ENCODE results near the gene RPS19BP1. TPM values are rescaled to one million over a fixed set of nuclear protein-coding genes. Genes with fewer than 3 reads are reported as not detected.
A peak's percentile ranks its signal among the peaks of the same experiment; 100 is the strongest.

Gene RPS19BP1
- total RNA-seq, 1 donor from 2014 or later = 89.9 TPM

- DNase-seq (ENCODE audit: low read depth) = no peak
These were observed 41.4 kb downstream of the RPS19BP1 start for GRCh38 chr22:39490966-39491680.

- peak; percentile 57 for DNase-seq (ENCODE audit: low read depth)
These were observed 42.3 kb downstream of the RPS19BP1 start for GRCh38 chr22:39490135-39490798.

DNA sequence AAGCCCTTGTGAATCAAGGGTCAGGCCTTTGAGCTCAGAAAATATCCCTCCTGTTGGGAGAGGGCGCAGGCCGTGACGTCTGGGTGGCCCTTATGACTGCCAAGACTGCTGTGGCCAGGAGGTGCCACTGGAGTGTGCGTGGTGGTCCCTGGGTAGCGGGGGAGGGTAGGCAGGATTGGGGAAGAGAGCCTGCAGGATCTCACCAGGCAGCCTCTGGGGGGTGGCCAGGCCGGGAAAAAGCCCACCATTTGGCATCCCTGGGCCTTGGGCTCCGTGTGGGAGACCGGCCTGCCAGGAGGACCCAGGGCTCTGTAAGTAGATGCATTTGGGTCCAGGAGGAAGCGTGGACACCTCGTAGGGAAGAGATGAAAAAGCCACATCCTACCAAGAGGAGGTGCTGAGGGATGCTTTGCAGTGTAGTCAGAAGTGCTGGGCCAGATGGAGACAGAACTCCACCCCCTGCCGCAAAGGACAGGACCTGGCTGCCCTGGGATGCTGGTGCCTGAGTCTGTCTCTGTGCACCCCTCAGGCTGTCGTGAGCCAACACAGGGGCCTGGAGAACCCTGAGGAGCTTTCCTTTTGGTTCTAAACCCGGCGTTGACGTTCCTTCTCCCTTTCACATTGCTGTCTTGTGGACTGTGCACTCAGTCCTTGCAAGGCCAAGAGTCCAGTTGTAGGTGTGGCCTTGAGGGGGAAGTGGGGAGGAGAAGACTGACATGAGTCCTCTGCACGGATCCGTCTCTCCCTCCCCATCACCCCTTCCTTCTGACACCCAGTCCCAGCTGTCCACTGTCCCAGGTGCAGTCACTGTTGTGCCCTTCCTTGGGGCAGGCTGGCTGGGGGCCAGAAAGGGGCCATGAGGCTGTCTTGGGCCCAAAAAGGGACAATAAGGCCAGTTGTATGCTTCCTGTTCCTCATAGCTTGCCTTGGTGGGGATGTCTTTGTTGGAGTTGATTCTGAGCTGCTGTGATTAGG is 43.2 kb downstream of the RPS19BP1 start:
- no peak for DNase-seq (ENCODE audit: low read depth)

GRCh38 chr22:39488563-39489083 is 43.9 kb downstream of the RPS19BP1 start:
- DNase-seq (ENCODE audit: low read depth) = no peak

- no peak for DNase-seq (ENCODE audit: low read depth)
These were observed 44.6 kb downstream of the RPS19BP1 start for GRCh38 chr22:39487826-39488520.

DNA sequence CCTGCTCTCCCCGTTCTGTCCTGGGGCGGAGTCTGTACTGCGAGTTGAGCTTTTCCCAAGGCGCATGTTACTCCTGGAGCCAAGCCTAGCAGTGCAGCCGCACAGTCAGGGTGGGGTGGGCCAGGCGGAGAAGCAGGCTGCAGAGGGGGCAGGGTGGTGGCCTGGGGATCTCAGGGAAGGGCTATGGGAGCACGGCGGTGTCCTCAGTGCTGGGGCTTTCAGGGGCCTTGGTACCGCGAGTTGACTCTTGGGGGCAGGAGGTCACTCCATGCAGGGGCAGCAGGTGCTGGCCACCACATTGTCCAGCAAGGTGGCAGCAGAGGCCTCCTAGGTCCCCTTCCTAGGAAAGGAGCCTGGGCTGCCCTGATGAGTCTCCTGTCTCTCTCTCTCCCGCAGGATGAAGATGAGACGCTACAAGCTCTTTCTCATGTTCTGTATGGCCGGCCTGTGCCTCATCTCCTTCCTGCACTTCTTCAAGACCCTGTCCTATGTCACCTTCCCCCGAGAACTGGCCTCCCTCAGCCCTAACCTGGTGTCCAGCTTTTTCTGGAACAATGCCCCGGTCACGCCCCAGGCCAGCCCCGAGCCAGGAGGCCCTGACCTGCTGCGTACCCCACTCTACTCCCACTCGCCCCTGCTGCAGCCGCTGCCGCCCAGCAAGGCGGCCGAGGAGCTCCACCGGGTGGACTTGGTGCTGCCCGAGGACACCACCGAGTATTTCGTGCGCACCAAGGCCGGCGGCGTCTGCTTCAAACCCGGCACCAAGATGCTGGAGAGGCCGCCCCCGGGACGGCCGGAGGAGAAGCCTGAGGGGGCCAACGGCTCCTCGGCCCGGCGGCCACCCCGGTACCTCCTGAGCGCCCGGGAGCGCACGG is 45.4 kb downstream of the RPS19BP1 start:
- DNase-seq (ENCODE audit: low read depth) = no peak

DNA sequence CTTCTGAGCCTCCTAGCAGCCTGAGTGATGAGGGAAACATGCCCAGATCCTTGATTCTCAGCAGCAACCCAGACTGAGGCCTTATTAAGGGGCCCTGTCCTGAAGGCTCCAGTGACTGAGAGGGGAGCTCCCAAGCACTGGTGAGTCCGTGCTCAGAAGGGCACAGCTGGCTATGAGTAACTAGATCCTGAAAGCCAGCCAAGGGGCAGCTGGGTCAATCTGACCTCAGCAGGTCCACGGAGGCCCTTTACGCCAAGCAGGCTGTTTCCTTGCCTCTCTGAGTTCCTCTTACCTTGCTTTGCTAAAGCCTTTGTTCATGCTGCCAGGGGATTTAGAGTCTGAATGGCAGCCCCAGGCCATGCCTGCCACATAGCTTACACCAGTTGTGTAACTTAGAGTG is 49.8 kb downstream of the RPS19BP1 start:
- peak; percentile 65 for DNase-seq (ENCODE audit: low read depth)

- DNase-seq (ENCODE audit: low read depth) = no peak
These were observed 51.0 kb downstream of the RPS19BP1 start for GRCh38 chr22:39481595-39481994.

DNA sequence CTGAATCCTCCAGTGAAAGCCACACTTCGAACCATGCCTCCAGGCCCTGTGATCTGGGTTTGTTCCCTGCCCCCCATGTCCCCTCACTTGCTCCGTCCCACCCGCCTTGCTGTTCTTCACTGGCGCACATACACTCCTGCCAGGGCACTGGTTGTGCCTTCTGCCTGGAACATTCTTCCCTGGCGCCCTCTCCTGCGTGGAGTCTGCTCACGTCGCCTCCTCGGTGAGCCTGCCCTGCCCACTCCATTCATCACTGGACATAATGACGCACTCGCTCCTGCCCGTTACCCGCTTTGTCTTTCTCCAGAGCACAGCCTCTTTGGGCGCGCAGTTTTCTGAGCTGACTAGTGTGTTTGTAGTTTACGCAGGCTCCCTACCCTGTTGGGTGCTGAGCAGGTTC is 51.5 kb downstream of the RPS19BP1 start:
- DNase-seq (ENCODE audit: low read depth) = no peak

GRCh38 chr22:39480557-39480956 is 52.0 kb downstream of the RPS19BP1 start:
- DNase-seq (ENCODE audit: low read depth) = no peak

GRCh38 chr22:39479254-39479653 is 53.3 kb downstream of the RPS19BP1 start:
- DNase-seq (ENCODE audit: low read depth) = no peak

Other genes starting within 250 kb of the RPS19BP1 start
- 1,239 and 1,524 TPM in 2 replicates for gene RPL3, start 213.1 kb downstream of the RPS19BP1 start, total RNA-seq
- gene SYNGR1, start 182.8 kb downstream of the RPS19BP1 start, total RNA-seq = 0.29 and 4.9 TPM in 2 replicates
- gene TAB1, start 133.0 kb downstream of the RPS19BP1 start, total RNA-seq = 20.1 and 23.0 TPM in 2 replicates
- not detected in 2 replicates for gene MGAT3, start 75.7 kb downstream of the RPS19BP1 start, total RNA-seq
- 21.0 TPM in 2 replicates for gene MIEF1, start 30.5 kb downstream of the RPS19BP1 start, total RNA-seq
- 248 and 255 TPM in 2 replicates for gene ATF4, start 12.2 kb downstream of the RPS19BP1 start, total RNA-seq
- 0.05 TPM in 1 of 2 replicates, not detected in the other for gene CACNA1I, start 38.0 kb upstream of the RPS19BP1 start, total RNA-seq